DMS153 treated with DMSO at 0.1 percent for 48 hours (cell line): Measurements from ENCODE around the gene RNU1-4.
"Not testable (repeated sequence)": the region's sequence is repeated elsewhere in the genome, so short reads cannot be mapped to it uniquely, and the experiment has no call there.

Experiments
- DNase-seq: peaks from one replicate; lab custom pipeline; 2025; ENCODE audit not compliant: unreplicated experiment; lab: John Stamatoyannopoulos, UW

Gene RNU1-4

DNA sequence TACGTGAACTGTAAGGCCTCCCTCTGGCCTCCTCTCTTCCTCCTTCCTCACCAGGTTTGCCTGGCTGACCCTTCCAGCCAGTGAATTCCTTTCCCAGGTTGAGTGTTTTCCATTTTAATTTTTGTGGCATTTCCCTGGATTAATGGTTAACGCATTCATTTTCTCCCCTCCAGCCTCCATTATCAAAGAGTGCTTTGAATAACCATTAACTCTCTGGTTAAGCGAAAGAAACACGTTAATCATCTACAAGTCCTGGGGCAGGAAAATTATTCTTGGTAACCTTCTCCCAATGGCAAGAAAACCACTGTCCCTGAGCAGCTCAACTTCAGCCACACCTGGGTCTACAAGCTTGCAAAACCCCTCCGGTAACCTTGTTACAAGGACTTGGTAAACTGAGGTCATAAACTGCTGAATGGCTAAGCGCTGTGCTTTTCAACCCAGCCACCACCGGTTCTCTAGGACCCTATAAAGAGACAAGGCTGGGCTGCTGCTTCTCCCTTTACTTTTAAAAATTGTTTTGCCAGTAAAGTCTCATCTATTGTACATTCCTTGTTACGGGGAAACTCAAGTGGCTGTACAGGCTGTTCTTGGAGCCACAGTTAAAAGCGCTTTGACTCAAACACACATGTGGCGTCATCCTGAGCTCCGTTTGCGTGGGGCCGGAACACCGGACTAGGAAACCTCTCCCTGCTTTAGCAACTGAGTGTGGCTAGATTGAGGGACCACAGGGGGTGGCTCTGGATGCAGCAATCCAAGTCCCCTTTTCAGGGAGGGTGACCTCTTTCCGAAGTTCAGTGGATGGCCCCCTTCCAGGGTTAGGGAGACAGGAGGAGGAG is 24.7 kb downstream of the RNU1-4 start:
- not testable (repeated sequence) for DNase-seq

DNA sequence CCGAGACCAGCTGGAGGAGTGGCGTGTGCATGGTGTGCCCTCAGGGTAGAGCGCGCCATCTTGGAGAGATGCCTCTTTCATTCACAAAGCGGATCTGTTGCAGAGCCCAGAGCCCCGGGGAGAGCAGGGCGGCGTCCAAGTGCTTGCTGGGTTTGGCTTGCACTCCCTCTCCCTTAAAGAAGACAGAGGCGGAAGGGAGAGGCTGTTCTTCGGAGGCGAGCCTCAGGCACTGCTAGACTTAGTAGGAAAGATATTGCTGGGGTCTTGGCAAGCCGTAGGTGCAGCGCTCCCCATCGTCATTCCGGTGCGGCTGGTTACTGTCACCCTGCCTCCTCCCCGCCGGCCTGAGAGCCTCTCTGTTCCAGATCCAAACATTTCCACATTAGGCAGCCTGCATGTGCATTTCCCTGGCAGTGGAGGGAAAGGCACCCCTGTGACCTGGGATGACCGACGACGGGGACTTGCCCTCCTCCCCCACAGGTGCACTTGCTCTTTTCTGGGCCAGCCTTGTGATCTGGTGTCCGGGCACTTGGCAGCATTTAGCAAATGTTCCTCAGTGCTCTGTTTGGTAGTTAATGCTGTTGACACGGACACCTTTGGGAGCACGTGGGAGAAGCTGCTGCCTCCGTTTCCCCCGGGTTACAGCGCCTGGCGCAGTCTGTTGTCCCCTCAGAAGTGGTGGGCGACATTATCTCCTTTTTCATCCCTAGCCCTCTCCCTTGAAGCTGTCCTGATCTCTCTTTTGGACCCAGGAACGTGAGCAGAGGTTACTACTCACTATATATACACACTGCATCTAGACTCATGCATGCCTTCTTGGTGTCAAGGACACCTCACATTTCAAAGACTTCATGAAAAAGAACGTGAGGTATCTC is 25.7 kb downstream of the RNU1-4 start:
- not testable (repeated sequence) for DNase-seq

DNA sequence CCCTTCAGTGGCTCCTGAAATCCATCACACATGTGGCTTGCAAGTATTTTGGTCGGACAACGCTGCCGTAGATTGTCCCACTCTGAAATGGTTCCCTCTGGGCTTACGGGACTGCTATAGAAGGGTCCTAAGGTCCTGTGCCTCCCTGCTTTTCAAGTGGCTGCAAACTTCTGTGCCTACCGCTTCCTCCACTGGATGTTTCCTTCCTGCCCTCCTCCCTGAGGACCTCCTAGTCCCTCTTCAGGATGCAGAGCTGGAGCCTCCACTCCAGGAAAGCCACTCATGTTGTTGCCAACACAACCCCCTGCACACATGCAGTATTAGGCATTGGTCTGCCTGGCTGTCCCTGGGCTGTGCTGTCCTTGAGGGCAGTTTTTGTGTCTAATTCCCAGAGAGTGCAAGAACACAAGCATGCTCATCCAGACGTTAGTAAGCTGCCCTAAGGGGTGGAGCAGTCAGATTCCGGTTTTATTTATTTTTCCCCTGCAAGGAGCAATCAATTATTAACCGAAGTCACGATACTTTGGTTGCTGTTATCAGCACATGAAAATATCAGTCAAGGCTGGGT is 26.5 kb downstream of the RNU1-4 start:
- not testable (repeated sequence) for DNase-seq

DNA sequence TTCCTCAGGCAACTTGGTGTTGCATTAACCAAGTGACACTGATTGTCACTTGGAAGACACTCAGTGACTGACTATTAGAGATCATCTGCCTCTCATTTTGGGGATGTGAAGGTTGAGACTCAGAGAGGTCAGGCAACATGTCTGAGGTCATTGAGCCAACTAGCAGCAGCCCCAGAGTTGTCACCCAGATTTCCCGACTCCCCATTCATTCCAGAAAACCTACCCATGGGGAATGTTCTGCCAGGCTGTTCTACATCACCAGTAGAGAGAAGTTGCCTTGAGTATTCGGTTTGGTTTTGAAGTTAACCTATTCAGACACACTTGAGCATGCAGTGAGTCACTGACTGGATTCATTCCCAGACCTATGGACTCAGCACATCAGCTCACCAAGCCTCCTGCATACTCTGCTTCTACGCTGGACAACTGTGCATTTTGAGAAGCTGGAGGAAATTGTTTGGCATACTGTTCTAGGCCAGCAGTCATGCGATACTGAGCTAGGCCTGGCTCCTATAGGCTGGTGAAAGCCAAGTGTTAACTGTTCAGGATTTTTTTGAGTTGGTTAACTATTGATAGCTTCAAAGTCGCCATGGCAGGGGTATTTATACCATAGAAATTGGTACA is 29.9 kb downstream of the RNU1-4 start:
- not testable (repeated sequence) for DNase-seq

DNA sequence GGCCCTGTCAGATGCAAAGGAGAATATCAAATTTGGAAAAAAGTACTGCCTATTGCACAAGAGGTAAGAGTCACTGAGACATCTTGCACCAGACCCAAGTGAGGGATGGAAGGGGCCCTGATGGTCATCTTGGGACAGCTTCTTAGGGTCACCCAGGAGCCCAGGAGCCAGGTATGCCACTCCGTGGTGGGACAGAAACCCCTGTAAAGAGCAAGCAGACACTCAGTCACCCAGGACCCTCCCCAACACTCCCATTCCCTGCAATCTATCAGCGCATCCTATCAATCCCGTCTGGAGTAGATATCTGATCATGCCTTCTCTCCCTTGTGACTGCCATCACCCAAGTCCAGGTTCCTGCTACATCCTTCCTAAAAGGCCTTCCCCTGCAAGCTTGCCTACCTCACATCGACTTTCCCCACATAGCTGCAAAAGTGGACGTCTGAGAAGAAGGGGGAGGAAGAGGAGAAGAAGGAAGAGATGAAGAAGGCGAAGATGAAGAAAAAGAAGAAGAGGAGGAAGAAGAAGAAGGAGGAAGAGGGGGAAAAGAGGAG is 30.7 kb downstream of the RNU1-4 start:
- DNase-seq = not testable (repeated sequence)

DNA sequence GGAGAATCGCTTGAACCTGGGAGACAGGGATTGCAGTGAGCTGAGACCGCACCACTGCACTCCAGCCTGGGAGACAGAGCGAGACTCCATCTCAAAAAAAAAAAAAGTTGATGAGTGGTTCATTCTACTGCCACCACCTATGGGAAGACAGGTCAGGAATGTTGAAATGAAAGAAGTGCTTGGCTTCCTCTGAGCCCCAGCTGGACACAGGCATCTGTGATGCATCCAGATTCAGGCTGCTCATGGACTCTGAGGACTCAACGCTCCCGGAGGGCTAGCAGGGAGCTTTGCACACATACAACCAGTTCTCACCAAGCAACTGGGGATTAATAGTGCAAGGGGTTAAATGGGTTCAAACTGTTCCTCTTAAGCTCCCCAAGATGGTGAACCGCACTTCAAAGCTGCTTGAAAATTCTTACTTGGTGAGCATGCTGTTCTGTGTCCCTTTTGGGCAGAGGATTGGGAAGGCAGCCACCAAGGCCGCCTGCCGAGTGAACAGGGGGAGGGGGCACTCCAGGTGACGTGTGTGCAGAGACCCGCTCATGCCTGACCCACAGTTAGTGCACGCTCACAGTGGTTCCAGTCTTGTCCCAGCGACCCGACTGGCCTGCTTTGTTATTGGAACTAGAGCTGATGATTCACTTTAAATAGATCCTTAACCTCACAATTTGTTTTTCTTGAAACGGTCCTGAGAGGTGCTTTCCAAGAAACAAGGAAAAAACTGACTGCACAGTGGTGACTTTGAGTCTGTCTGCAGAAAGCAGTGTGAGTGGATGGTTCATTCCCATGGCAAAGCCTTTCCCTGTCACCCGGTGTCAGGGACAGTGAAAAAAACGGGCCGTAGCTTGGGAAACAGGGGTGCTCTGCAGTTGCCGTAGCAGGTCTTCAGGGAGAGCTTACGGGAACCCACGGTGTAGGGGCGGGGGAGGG is 32.2 kb downstream of the RNU1-4 start:
- not testable (repeated sequence) for DNase-seq

DNA sequence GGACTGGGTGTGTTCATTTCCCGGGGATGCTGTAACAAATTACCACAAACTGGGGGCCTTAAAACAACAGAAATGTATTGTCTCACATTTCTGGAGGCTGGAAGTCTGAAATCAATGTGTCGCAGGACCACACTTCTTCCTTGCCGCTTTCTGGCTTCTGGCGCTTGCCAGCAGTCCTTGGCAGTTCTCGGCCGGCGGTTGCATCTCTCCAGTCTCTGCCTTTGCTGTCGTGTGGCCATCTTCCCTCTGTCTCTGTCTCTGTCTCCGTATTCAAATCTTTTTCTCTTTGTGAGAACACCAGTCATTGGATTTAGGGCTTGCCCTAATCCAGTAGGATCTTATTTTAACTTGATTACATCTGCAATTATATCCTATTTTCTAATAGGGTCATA is 32.9 kb downstream of the RNU1-4 start:
- not testable (repeated sequence) for DNase-seq

DNA sequence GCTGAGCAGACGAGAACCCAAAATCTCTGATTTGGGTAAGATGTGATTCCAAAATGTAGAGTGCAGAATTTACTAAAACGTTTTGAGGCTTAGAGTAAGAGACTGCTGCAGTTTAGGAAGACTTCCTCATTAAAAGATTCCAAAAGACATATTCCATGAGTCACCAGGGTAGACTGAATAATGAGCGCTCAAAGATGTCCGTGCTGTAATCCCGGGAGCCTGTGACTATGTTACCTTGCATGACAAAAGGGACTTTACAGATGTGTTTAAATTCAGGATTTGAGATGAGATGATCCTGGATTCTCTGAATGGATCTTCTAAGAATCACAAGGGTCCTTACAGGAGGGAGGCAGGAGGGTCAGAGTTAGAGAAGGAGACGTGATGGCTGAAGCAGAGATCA is 33.4 kb downstream of the RNU1-4 start:
- DNase-seq = not testable (repeated sequence)

DNA sequence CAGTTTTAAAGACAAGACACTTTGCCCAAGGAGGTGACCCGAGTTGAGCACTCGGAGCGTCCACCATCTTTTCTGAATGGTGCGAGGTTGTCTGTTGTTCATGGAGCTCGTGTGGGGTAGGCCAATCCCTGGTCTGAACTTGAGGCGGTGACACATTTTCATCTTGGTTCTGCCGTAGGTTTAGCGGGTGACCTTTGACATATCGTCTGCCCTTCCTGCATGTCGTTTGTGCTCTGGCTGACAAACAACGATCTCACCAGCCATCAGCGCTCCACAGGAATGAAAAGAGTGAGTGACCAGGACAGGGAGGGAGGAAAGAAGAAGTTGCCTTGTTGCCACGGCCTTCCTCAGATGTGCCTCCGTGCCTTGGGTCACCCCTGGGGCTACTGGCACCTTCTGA is 34.5 kb downstream of the RNU1-4 start:
- not testable (repeated sequence) for DNase-seq

DNA sequence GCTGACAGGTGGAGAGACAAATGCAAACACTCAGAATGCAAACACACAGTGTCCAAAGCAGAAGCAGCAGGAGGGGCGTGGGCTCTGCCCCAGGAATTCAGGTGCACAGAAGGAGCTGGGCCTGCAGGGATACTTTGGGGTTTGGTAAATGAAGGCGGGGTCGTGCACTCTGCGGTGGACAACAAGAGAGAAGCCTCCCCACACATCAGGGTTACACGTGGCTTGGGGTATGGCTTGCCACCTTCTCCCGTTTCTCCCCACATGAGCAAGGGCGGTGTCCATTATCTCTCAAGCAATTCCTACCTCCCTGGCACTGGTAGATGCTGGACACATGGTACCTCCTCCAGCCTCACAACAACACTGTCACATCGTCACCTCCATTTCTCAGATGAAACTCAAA is 35.0 kb downstream of the RNU1-4 start:
- DNase-seq = not testable (repeated sequence)

DNA sequence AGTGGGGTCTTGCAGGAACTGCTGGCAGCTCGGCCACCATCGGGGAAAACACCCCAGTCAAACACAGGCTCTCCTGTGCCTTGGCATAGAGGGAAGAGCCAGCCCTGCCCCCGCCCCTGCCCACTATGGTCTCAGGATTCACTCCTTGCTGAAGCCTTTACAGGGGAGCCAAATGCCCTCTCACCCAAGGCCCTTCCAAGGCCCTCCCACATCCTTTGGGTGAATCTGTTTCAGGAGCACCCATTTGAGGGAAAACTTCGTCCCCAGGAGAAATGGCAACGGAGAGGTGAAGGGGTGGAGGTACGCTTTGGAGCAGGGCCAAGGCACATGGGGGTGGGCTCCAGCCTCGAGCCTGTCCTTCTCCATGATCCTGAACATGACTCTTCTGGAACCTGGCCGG is 35.9 kb downstream of the RNU1-4 start:
- DNase-seq = not testable (repeated sequence)

DNA sequence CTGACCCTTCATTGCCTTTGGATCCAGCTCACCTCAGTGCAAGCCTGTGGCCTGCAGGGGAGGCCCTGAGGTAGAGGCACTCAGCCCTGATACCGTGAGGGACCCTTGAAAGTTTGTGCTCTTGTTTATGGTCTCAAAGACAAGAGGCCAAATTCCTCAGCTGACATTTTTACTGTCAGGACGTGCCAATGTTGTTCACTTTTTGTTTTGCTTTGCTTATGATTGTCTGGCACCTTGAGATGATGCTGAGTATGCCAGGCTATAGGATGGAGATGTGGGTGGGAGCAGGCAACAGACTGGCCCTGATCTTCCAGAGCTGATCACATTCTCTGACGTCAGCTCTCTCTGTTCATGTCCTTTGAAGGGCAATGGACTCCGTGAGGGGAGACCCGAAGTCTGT is 36.5 kb downstream of the RNU1-4 start:
- not testable (repeated sequence) for DNase-seq

DNA sequence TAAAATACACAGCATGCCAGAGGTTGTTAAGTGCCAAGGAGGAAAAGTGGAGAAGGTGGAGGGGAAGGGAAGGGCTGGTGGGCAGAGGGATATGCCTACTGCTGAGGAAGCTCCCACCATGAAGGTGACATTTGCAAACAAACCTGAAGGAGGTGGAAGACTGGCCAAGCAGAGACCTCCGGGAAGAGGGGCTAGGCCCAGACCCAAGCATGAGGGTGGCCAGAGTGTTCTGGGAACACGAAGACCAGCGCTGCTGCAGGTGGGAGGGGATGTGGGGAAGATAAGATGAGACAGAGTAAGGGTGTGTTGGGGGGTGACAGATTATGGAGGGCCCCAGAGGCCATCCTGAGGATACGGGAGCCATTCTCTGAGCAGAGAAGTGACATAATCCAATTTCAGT is 37.5 kb downstream of the RNU1-4 start:
- not testable (repeated sequence) for DNase-seq

DNA sequence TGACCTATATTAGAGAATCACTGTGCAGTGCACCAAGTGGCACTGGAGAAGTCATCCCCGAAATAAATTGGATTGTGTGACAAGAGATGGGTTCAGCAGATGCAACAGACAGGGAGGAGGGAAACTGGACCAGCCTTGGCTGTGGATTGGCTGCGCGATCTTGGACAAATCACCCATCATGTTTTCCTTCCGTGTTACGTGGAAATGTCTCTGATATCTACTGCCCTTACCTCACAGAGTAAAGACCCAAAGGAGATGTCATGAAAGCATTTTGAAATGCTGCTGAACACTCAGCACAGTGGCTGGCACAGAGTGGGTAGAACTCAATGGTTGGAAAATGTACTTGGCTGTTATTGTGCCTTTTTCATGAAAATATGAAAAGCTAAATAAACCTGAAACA is 39.2 kb downstream of the RNU1-4 start:
- not testable (repeated sequence) for DNase-seq

DNA sequence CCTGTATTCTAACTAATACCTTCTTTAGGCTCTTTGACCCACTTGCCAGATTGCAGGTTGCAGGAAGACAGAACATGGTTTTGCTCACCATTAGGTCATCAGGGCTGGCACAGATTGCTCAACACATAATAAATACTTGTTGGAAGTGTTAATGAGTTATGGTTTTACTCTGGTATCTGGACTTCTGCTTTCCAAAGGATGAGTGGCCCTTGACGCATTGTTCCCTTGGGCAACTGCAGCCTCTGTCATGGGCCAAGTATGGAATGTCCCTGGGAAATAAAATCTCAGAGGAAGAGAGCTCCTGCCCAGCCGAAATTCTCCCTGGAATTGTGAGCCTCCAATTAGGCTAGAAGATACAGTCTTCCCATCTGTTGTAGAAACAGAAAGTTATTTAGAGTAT is 40.7 kb downstream of the RNU1-4 start:
- DNase-seq = not testable (repeated sequence)

DNA sequence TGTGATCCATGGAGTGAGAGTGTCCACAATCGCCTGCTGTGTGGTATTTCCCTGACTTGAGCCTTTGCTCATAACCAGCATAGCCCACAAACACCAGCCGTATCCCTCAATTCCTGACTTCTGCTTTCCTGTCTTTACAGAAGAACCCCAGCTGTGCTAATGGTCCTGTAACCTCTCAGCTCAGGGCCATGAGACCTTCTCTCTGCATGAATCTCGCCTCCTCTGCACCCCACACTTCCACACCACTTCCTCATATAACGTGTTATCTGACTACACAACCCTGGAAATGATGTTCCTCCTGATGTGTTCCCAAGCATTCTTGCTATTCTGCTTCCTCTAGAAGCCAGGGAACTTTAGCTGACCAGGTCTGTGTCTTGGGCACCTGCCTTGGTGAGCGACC is 41.3 kb downstream of the RNU1-4 start:
- not testable (repeated sequence) for DNase-seq

DNA sequence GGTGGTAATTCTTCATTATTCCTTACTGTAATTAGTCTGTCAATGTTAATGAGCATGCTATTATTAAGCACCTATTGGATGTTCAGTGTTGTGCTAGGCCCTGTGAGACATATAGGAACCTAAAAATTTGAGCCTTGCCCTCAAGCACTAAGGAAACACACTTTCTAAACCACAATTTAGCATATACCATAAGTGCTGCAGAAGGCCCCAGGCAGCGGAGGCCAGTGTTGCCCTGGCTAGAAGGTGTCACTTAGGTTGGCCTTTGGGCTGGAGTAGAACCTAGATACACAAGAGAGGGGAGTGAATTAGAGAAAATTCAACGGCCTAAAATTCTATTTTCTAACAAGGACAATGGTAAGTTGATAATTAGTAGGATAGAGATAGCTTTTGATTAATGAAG is 44.6 kb downstream of the RNU1-4 start:
- not testable (repeated sequence) for DNase-seq

DNA sequence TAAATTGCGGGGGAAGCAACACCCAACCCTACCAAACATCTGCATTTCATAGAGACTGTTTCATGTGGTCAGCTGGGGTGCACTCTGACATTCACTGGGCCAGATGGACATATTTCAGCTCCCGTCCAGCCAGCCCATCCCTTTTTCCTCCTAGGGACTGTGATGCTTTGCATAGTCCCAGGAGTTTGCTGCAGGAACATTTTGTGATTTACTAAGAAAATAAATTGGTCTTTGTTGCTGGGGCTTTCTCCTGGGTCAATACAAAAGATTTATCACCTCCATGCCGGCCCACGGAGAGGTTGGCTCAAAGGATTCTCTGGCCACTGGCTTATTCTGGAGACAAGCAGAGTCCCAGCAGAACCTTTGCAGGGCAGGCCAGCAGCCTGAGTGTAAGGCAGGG is 46.0 kb downstream of the RNU1-4 start:
- not testable (repeated sequence) for DNase-seq

DNA sequence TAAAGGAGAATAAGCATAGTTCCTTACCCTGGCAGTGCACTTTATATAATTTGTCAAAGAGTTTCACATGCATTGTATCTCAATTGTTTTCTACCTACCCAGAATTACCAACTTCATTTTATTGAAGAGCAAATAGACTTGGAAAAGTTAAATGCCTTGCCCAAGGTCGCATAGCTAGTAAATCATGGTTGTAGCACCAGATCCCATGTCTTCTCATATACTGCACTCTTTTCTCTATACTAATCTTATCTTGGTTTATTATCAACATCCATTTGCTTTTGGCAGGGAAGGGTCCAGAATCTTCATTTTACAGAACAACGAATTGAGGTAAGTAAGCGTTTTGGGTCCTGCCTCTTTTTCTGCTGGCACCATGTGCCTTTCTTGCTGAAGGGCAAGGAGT is 46.9 kb downstream of the RNU1-4 start:
- DNase-seq = not testable (repeated sequence)

DNA sequence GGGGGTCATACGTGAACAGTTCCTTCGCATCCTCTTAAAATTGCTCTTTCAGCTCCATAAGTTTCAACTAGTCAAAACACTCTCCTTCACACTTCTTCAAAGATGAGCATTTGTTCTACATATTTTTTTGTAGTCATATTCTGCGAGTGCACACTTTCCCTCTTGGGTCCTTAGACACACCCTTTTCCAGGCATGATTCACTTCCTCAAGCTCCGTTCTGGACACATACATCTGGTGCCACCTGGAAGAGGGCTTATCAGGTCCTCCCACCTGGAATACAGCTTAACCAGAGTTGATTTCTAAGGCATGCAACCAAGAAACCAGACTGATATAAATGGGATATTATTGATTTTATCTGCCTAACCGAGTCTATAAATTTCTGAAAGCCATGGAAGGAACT is 47.4 kb downstream of the RNU1-4 start:
- not testable (repeated sequence) for DNase-seq
